ENCODE results near the gene GPA33.

DNA sequence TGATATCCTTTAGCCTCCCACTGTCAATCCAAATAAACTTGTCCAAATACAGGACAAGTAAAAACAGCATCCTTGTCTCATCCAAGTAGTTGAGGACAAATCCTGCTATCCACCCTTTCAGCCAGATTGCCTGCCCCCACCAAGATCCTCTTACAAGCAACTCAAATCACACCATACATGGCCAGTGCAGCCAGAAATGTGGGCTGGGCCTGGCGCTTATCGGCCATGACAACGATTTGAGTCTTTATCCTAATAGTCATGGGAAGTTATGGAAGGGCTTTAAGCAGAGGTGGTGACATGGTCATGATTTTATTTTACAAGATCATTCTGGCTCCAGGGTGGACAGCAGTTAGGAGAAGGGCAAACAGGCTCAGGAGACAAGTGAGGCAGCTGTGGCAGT is 6.3 kb downstream of the GPA33 start:
- TF ChIP-seq POLR2AphosphoS5 (IDR thresholded peaks at IDR 0.05; ENCODE audit: borderline replicate concordance, low read depth, low read length) (no peak), EZH2 (IDR thresholded peaks at IDR 0.05) (no peak), FOXP2 (optimal IDR thresholded peaks at IDR 0.05; ENCODE audit: control extremely low read depth, extremely low read length, insufficient read depth) (no peak)
